C4-2B (cell line): ENCODE measurements around the gene USP38.

Experiments
- CTCF ChIP-seq: fragments of 450-650 bp; conservative IDR thresholded peaks from 2 replicates; pipeline ENCODE4 v1.5.1; 2017; ENCODE audit warnings: mild to moderate bottlenecking
- ZFX ChIP-seq: fragments of 450-650 bp; IDR thresholded peaks from 2 replicates; pipeline ENCODE4 v1.6.1; 2017

DNA sequence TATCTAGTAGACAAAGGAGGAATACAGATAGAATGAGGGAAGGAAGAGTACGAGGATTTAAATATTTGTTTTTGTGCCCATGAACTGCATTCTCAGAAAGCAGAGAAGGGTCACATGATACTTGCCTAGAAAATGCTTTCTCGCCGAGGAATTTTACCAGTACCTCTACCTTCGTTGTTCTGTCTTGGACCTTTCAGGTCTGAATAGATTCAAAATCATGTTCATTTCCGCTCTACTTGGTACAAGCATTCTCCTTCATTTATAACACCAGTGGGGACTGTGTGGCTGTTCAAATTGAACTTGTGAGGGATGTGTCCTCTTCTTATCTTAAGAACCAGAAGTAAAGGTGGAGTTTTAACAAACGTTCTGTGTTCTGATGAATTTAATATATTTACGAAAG, 1.9 kb downstream of the USP38 start:
- no peak for TF ChIP-seq CTCF
- TF ChIP-seq ZFX = no peak
